Measurements from ENCODE around the gene ZNF169. TPM values are rescaled to one million over a fixed set of nuclear protein-coding genes. Genes with fewer than 3 reads are reported as not detected.
"Not testable (repeated sequence)": the region's sequence is repeated elsewhere in the genome, so short reads cannot be mapped to it uniquely, and the experiment has no call there.

The ZNF169 gene
- total and polyA plus RNA-seq, 2 donors (not counting 3 experiments of a cell fraction or from before 2014, with no cell fraction given): 5.4 to 7.7 TPM

- peaks cover 10% of the 10 kb centered on the region for H3K79me2 ChIP-seq (ENCODE audit: control insufficient read depth, insufficient read depth, low read length)
- no peaks in the 10 kb centered on the region for H3K27me3 ChIP-seq (ENCODE audit: control insufficient read depth in 2 of 2, insufficient read depth in 2 of 2, low read length in 2 of 2)
- dilution Hi-C loops (cut with MboI; ENCODE audit: extremely low pct_ligation_motif_present, low sequenced_read_pairs) (no loop called here), intact Hi-C loops (cut with micrococcal nuclease) (no loop called here)
- no peak overlapping the region for H2AFZ ChIP-seq (ENCODE audit: low read depth, low read length)
- no TSS peak for BruUV-seq (replicated peaks)
- no peaks in the 10 kb centered on the region for H3K4me1 ChIP-seq (ENCODE audit: control insufficient read depth, extremely low read depth, insufficient read depth, low read length)
- no peak overlapping the region for H3K27ac ChIP-seq (ENCODE audit: insufficient read depth, low read depth, low read length)
- no peaks in the 10 kb centered on the region for H3K9me1 ChIP-seq (replicated peaks; ENCODE audit: control insufficient read depth, extremely low read depth, insufficient read depth, low read length)
- no peak overlapping the region for H3K4me2 ChIP-seq (ENCODE audit: insufficient read depth, low read length)
- H4K20me1 ChIP-seq (replicated peaks; ENCODE audit: control insufficient read depth, extremely low read depth, insufficient read depth, low read length): no peaks in the 10 kb centered on the region
- no peak overlapping the region for H3K9ac ChIP-seq (replicated peaks; ENCODE audit: extremely low read depth, insufficient read depth, low read length)
- ChIA-PET CTCF (no interaction called here), POLR2A (no interaction called here)
- TF ChIP-seq POLR2AphosphoS5 (IDR thresholded peaks at IDR 0.05; ENCODE audit: insufficient read depth, low read depth, low read length) (no peak), MYC (IDR thresholded peaks at IDR 0.05; ENCODE audit: low read depth, low read length) (no peak), GATA2 (IDR thresholded peaks at IDR 0.05; ENCODE audit: insufficient read depth, insufficient read length, low read depth, low read length) (no peak)
- no peaks in the 10 kb centered on the region for H3K9me3 ChIP-seq (replicated peaks; ENCODE audit: control insufficient read depth, insufficient read depth, low read length)
- H3K4me3 ChIP-seq (replicated peaks in 1 of 3; ENCODE audit: insufficient read depth in 1 of 3, low read depth in 1 of 3, low read length in 3 of 3): no peak overlapping the region
- no peaks in the 10 kb centered on the region for H3K36me3 ChIP-seq (ENCODE audit: control insufficient read depth in 2 of 2, extremely low read depth in 1 of 2, insufficient read depth in 2 of 2, low read length in 2 of 2)
- no peak for FAIRE-seq
- no peak for DNase-seq (ENCODE audit: low read depth, low spot score)
Observed at GRCh38 chr9:94270009-94270408, 10.9 kb downstream of the ZNF169 start.

- not testable (repeated sequence) for FAIRE-seq
Observed at GRCh38 chr9:94277029-94277428, 17.9 kb downstream of the ZNF169 start.

More at GRCh38 chr9:94277029-94277428, 17.9 kb downstream of the ZNF169 start:
- H3K27me3 ChIP-seq (ENCODE audit: control insufficient read depth in 2 of 2, insufficient read depth in 2 of 2, low read length in 2 of 2); H3K36me3 ChIP-seq (ENCODE audit: control insufficient read depth in 2 of 2, extremely low read depth in 1 of 2, insufficient read depth in 2 of 2, low read length in 2 of 2); H4K20me1 ChIP-seq (replicated peaks; ENCODE audit: control insufficient read depth, extremely low read depth, insufficient read depth, low read length); intact Hi-C loops (cut with micrococcal nuclease); H3K9ac ChIP-seq (replicated peaks; ENCODE audit: extremely low read depth, insufficient read depth, low read length); H3K27ac ChIP-seq (ENCODE audit: insufficient read depth, low read depth, low read length); H3K9me1 ChIP-seq (replicated peaks; ENCODE audit: control insufficient read depth, extremely low read depth, insufficient read depth, low read length); dilution Hi-C loops (cut with MboI; ENCODE audit: extremely low pct_ligation_motif_present, low sequenced_read_pairs); H2AFZ ChIP-seq (ENCODE audit: low read depth, low read length); H3K4me2 ChIP-seq (ENCODE audit: insufficient read depth, low read length); H3K4me1 ChIP-seq (ENCODE audit: control insufficient read depth, extremely low read depth, insufficient read depth, low read length); DNase-seq (ENCODE audit: low read depth, low spot score); BruUV-seq (replicated peaks); H3K9me3 ChIP-seq (replicated peaks; ENCODE audit: control insufficient read depth, insufficient read depth, low read length); H3K4me3 ChIP-seq (replicated peaks in 1 of 3; ENCODE audit: insufficient read depth in 1 of 3, low read depth in 1 of 3, low read length in 3 of 3); POLR2A ChIA-PET: not testable (repeated sequence)
- CTCF ChIA-PET: interaction anchor here (1.0 kb wide), 1 partner anchor 21 kb away, joined by 3 read pairs; no protein-coding TSS in a partner anchor
- peaks cover 12% of the 10 kb centered on the region for H3K79me2 ChIP-seq (ENCODE audit: control insufficient read depth, insufficient read depth, low read length)

Measured in endothelial cell of umbilical vein (primary cell).